DND-41 (cell line): ENCODE measurements around the gene GMFB.
"Not testable (repeated sequence)": the region's sequence is repeated elsewhere in the genome, so short reads cannot be mapped to it uniquely, and the experiment has no call there.

Experiments
- ATAC-seq: fragments of 200-7000 bp; cut with Tn5 transposase; 3 replicates; pipeline ENCODE4 v1.9.1; 2021; ENCODE audit warnings: low read depth; ENCODE audit not compliant: insufficient read depth
- DNase-seq: peaks from one replicate; pipeline ENCODE4 v3.0.0-alpha.2; 2020
- H2AFZ ChIP-seq: 2 replicates; pipeline ENCODE4 v1.6.0; 2012; ENCODE audit warnings: low read depth, low read length
- H3K27ac ChIP-seq: 2 replicates; pipeline ENCODE4 v1.5.1; 2012; ENCODE audit warnings: low read length, inconsistent platforms
- H3K27me3 ChIP-seq: fragments of 200-600 bp; sonication (generic); 2 replicates; pipeline ENCODE4 v1.6.0; 2012; ENCODE audit warnings: low read length, mild to moderate bottlenecking, inconsistent platforms; ENCODE audit not compliant: insufficient read depth, poor library complexity
- H3K36me3 ChIP-seq: 2 replicates; pipeline ENCODE4 v1.5.1; 2012; ENCODE audit warnings: low read length, inconsistent platforms; ENCODE audit not compliant: insufficient read depth
- H3K4me1 ChIP-seq: 2 replicates; pipeline ENCODE4 v1.5.1; 2012; ENCODE audit warnings: mild to moderate bottlenecking, low read length; ENCODE audit not compliant: insufficient read depth
- H3K4me2 ChIP-seq: 2 replicates; pipeline ENCODE4 v1.6.0; 2012; ENCODE audit warnings: mild to moderate bottlenecking, moderate library complexity, low read length, inconsistent platforms; ENCODE audit not compliant: insufficient read depth
- H3K4me3 ChIP-seq, 2 experiments: fragments of 200-600 bp in 1 of 2; shearing (Covaris generic) in 1 of 2; 2 replicates each; pipeline ENCODE4 v1.5.1; 2012 to 2016; ENCODE audit warnings: inconsistent platforms in 2 of 2, low read length in 2 of 2, mild to moderate bottlenecking in 2 of 2, low read depth in 1 of 2, moderate library complexity in 1 of 2
- H3K79me2 ChIP-seq: 2 replicates; pipeline ENCODE4 v1.6.0; 2012; ENCODE audit warnings: low read length, inconsistent platforms; ENCODE audit not compliant: insufficient read depth
- H3K9ac ChIP-seq: 2 replicates; pipeline ENCODE4 v1.6.0; 2012; ENCODE audit warnings: low read depth, mild to moderate bottlenecking, inconsistent platforms, low read length, moderate library complexity
- H3K9me3 ChIP-seq: 2 replicates; pipeline ENCODE4 v1.5.1; 2012; ENCODE audit warnings: low read length, moderate library complexity, mild to moderate bottlenecking, inconsistent platforms; ENCODE audit not compliant: insufficient read depth, severe bottlenecking
- H4K20me1 ChIP-seq: 2 replicates; pipeline ENCODE4 v1.6.0; 2012; ENCODE audit warnings: low read length; ENCODE audit not compliant: insufficient read depth
- CTCF ChIP-seq: IDR thresholded peaks from 2 replicates; pipeline ENCODE4 v1.5.1; 2012; ENCODE audit warnings: borderline replicate concordance, low read length, moderate library complexity, mild to moderate bottlenecking; ENCODE audit not compliant: poor library complexity, severe bottlenecking; ENCODE audit errors: extremely low read depth
- EZH2 ChIP-seq: IDR thresholded peaks from 3 replicates; pipeline ENCODE4 v1.6.1; 2012; ENCODE audit warnings: borderline replicate concordance, low read depth, mild to moderate bottlenecking, moderate library complexity, low read length, inconsistent platforms; ENCODE audit not compliant: severe bottlenecking

Gene GMFB

GRCh38 chr14:54446161-54446693 is 42.6 kb downstream of the GMFB start:
- H3K4me2 ChIP-seq: no peak overlapping the region
- no peaks in the 10 kb centered on the region for H3K9me3 ChIP-seq
- H3K9ac ChIP-seq: no peak overlapping the region
- H3K27me3 ChIP-seq: peaks cover 8% of the 10 kb centered on the region
- no peaks in the 10 kb centered on the region for H4K20me1 ChIP-seq
- no peak for TF ChIP-seq CTCF
- TF ChIP-seq EZH2: no peak
- H2AFZ ChIP-seq: no peak overlapping the region
- H3K36me3 ChIP-seq: no peaks in the 10 kb centered on the region
- no peaks in the 10 kb centered on the region for H3K79me2 ChIP-seq
- ATAC-seq (0 out of 3 replicates have a peak, but pooled peaks have one; percentile 32), DNase-seq (peak; percentile 24)
- no peak overlapping the region for H3K4me3 ChIP-seq
- no peak overlapping the region for H3K27ac ChIP-seq
- peaks cover 8% of the 10 kb centered on the region for H3K4me1 ChIP-seq

GRCh38 chr14:54444681-54445080 is 44.1 kb downstream of the GMFB start:
- Histone ChIP-seq H3K4me3 (no peak overlapping the region), H3K9ac (no peak overlapping the region), H2AFZ (no peak overlapping the region), H4K20me1 (peaks cover 4% of the 10 kb centered on the region; the same call in 1 of the 2 replicates), H3K27me3 (peaks cover 8% of the 10 kb centered on the region), H3K27ac (no peak overlapping the region), H3K9me3 (no peaks in the 10 kb centered on the region), H3K4me1 (peaks cover 16% of the 10 kb centered on the region), H3K4me2 (no peak overlapping the region), H3K36me3 (0 out of 2 replicates have a peak, but pooled peaks cover 3% of the 10 kb centered on the region), H3K79me2 (peaks cover 15% of the 10 kb centered on the region)
- no peak for TF ChIP-seq CTCF
- TF ChIP-seq EZH2: no peak
- DNase-seq: no peak
- no peak for ATAC-seq

GRCh38 chr14:54443981-54444380 is 44.8 kb downstream of the GMFB start:
- Histone ChIP-seq H3K27me3 (peaks cover 8% of the 10 kb centered on the region), H3K9ac (no peak overlapping the region), H3K4me3 (no peak overlapping the region), H3K79me2 (peaks cover 22% of the 10 kb centered on the region), H3K9me3 (no peaks in the 10 kb centered on the region), H3K36me3 (0 out of 2 replicates have a peak, but pooled peaks cover 3% of the 10 kb centered on the region), H2AFZ (no peak overlapping the region), H3K27ac (no peak overlapping the region), H3K4me2 (no peak overlapping the region), H4K20me1 (peaks cover 5% of the 10 kb centered on the region; the same call in 1 of the 2 replicates), H3K4me1 (peaks cover 23% of the 10 kb centered on the region)
- DNase-seq (no peak), ATAC-seq (no peak)
- TF ChIP-seq CTCF: no peak
- no peak for TF ChIP-seq EZH2

GRCh38 chr14:54442961-54443360 is 45.8 kb downstream of the GMFB start:
- peaks cover 32% of the 10 kb centered on the region for H3K4me1 ChIP-seq
- H3K9ac ChIP-seq: not testable (repeated sequence)

More at GRCh38 chr14:54442961-54443360, 45.8 kb downstream of the GMFB start:
- peaks cover 32% of the 10 kb centered on the region for H3K79me2 ChIP-seq
- H3K27ac ChIP-seq, H3K9me3 ChIP-seq, H3K36me3 ChIP-seq, H3K4me2 ChIP-seq, ATAC-seq, H3K4me3 ChIP-seq, H3K27me3 ChIP-seq, H4K20me1 ChIP-seq, DNase-seq, H2AFZ ChIP-seq: not testable (repeated sequence)
